PC-9 (cell line): Measurements from ENCODE around the gene KLHL18. TPM values are rescaled to one million over a fixed set of nuclear protein-coding genes. Genes with fewer than 3 reads are reported as not detected.
"Not testable (repeated sequence)": the region's sequence is repeated elsewhere in the genome, so short reads cannot be mapped to it uniquely, and the experiment has no call there.

Source experiments
- BruUV-seq: library from RNA; stranded (reverse); fragments of 400-500 nt; replicated peaks from 2 replicates; lab custom pipeline; 2021; lab: Mats Ljungman, UMichigan
- CTCF ChIA-PET: fragments of 300-600 bp; sonication (Branson Sonifier 250); formaldehyde crosslinking; loops from one replicate; lab custom pipeline; 2022; ENCODE audit warnings: antibody characterized with exemption; lab: Charles Lee
- POLR2A ChIA-PET: fragments of 300-600 bp; sonication (Branson Sonifier 250); formaldehyde crosslinking; loops from one replicate; lab custom pipeline; 2022; ENCODE audit warnings: antibody characterized with exemption; ENCODE audit not compliant: unreplicated experiment; lab: Charles Lee
- DNase-seq, 2 experiments: peaks; one replicate each; pipeline versions ENCODE4 v3.0.0 to v3.0.0-alpha.2; 2015 to 2022; ENCODE audit warnings: mixed read lengths in 1 of 2
- H2AFZ ChIP-seq: fragments of 200-600 bp; sonication (generic); 2 replicates; pipeline ENCODE4 v1.8.1; 2017; ENCODE audit warnings: antibody characterized with exemption
- H3F3A ChIP-seq: fragments of 200-600 bp; sonication (generic); 2 replicates; pipeline ENCODE4 v1.8.1; 2017; ENCODE audit warnings: antibody characterized with exemption, mild to moderate bottlenecking, low read depth; ENCODE audit not compliant: insufficient read depth
- H3K27ac ChIP-seq: fragments of 200-600 bp; sonication (generic); 2 replicates; pipeline ENCODE4 v1.6.1; 2016; ENCODE audit warnings: mixed run types
- H3K27me3 ChIP-seq: fragments of 200-600 bp; sonication (generic); 2 replicates; pipeline ENCODE4 v1.6.1; 2016; ENCODE audit warnings: low read depth, mixed run types; ENCODE audit not compliant: insufficient read depth
- H3K36me3 ChIP-seq: fragments of 200-600 bp; sonication (generic); 2 replicates; pipeline ENCODE4 v1.6.1; 2016; ENCODE audit warnings: low read depth, mixed run types
- H3K4me1 ChIP-seq: fragments of 200-600 bp; sonication (generic); replicated peaks from 2 replicates; pipeline ENCODE4 v1.6.1; 2016; ENCODE audit warnings: mixed run types; ENCODE audit not compliant: insufficient read depth
- H3K4me2 ChIP-seq: fragments of 200-600 bp; sonication (generic); 2 replicates; pipeline ENCODE4 v1.6.1; 2017; ENCODE audit warnings: mixed run types
- H3K4me3 ChIP-seq: fragments of 200-600 bp; sonication (generic); 2 replicates; pipeline ENCODE4 v1.6.1; 2016; ENCODE audit warnings: mixed run types
- H3K79me2 ChIP-seq: fragments of 200-600 bp; sonication (generic); 2 replicates; pipeline ENCODE4 v1.6.1; 2017; ENCODE audit warnings: low read depth, mixed run types
- H3K9me2 ChIP-seq: fragments of 200-600 bp; sonication (generic); 2 replicates; pipeline ENCODE4 v1.8.1; 2017; ENCODE audit warnings: mild to moderate bottlenecking; ENCODE audit not compliant: insufficient read depth
- H3K9me3 ChIP-seq: fragments of 200-600 bp; sonication (generic); 2 replicates; pipeline ENCODE4 v1.8.1; 2016; ENCODE audit warnings: low read depth; ENCODE audit not compliant: insufficient read depth
- H4K20me1 ChIP-seq: fragments of 200-600 bp; sonication (generic); 2 replicates; pipeline ENCODE4 v1.8.1; 2017; ENCODE audit not compliant: insufficient read depth
- EZH2 ChIP-seq: fragments of 200-600 bp; sonication (generic); IDR thresholded peaks from 2 replicates; pipeline ENCODE4 v1.8.0; 2017; ENCODE audit warnings: antibody characterized with exemption, low read depth
- intact Hi-C: fragments of 100-400 bp; cut with micrococcal nuclease; formaldehyde crosslinking; loops from one replicate; pipeline ENCODE4 v1.10.0; 2022; ENCODE audit not compliant: unreplicated experiment
- total RNA-seq: library from RNA; stranded (reverse); gene quantifications from 2 replicates; pipeline ENCODE4 v1.2.3, GENCODE V29; 2021
- TF ChIP-seq, protein P1 (sequence below): fragments of 200-600 bp; sonication (generic); conservative IDR thresholded peaks from 2 replicates; pipeline ENCODE4 v1.6.1; 2017; ENCODE audit warnings: mixed run types, antibody characterized with exemption, mild to moderate bottlenecking, moderate library complexity

The KLHL18 gene
- total RNA-seq, 1 experiment from 2014 or later: 16.0 TPM

DNA sequence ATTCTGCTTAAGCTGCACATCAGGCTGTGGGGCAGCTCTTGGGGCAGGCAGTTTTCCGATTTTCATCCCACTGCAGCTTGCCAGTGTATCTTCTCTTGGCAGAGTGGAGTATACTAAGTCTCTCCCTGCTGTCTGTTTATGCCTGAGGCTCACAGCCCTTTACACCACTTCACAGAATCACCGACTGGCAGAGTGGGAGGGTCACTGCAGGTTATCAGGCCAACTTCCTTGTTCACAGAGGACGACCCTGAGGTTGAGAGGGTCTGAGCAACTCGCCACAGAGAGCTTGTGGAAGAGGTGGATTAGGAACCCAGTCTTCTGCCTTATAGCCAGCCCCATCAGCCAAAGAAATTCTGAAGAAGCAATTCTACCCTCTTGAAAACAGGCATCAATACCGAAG is 31.1 kb upstream of the KLHL18 start:
- no peaks in the 10 kb centered on the region for H3F3A ChIP-seq
- H3K27ac ChIP-seq: no peak overlapping the region
- H4K20me1 ChIP-seq: no peaks in the 10 kb centered on the region
- no peak overlapping the region for H3K4me3 ChIP-seq
- POLR2A ChIA-PET: no interaction called here
- TF ChIP-seq, protein P1, sequence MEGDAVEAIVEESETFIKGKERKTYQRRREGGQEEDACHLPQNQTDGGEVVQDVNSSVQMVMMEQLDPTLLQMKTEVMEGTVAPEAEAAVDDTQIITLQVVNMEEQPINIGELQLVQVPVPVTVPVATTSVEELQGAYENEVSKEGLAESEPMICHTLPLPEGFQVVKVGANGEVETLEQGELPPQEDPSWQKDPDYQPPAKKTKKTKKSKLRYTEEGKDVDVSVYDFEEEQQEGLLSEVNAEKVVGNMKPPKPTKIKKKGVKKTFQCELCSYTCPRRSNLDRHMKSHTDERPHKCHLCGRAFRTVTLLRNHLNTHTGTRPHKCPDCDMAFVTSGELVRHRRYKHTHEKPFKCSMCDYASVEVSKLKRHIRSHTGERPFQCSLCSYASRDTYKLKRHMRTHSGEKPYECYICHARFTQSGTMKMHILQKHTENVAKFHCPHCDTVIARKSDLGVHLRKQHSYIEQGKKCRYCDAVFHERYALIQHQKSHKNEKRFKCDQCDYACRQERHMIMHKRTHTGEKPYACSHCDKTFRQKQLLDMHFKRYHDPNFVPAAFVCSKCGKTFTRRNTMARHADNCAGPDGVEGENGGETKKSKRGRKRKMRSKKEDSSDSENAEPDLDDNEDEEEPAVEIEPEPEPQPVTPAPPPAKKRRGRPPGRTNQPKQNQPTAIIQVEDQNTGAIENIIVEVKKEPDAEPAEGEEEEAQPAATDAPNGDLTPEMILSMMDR: no peak
- no peak for TF ChIP-seq EZH2
- H3K9me2 ChIP-seq: no peaks in the 10 kb centered on the region
- H3K79me2 ChIP-seq: no peaks in the 10 kb centered on the region
- no peaks in the 10 kb centered on the region for H3K9me3 ChIP-seq
- CTCF ChIA-PET: interaction anchor here (2.0 kb wide), 1 partner anchor 72 kb away, joined by 5 read pairs; no protein-coding TSS in a partner anchor
- intact Hi-C loops: no loop called here
- H3K4me2 ChIP-seq: no peak overlapping the region
- DNase-seq: no peak
- BruUV-seq: no TSS peak
- no peaks in the 10 kb centered on the region for H3K27me3 ChIP-seq
- no peaks in the 10 kb centered on the region for H3K4me1 ChIP-seq
- H2AFZ ChIP-seq: no peak overlapping the region
- H3K36me3 ChIP-seq: no peaks in the 10 kb centered on the region

DNA sequence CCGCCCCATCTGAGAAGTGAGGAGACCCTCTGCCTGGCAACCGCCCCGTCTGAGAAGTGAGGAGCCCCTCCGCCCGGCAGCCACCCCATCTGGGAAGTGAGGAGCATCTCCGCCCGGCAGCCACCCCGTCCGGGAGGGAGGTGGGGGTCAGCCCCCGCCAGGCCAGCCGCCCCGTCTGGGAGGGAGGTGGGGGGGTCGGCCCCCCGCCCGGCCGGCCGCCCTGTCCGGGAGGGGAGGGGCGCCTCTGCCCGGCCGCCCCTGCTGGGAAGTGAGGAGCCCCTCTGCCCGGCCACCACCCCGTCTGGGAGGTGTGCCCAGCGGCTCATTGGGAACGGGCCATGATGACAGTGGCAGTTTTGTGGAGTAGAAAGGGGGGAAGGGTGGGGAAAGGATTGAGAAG is 26.4 kb upstream of the KLHL18 start:
- H3F3A ChIP-seq, POLR2A ChIA-PET, H2AFZ ChIP-seq, H3K9me2 ChIP-seq, H3K79me2 ChIP-seq, intact Hi-C loops, H3K27me3 ChIP-seq, H3K36me3 ChIP-seq, H3K9me3 ChIP-seq, H4K20me1 ChIP-seq, H3K4me2 ChIP-seq, CTCF ChIA-PET, H3K4me1 ChIP-seq, H3K4me3 ChIP-seq, BruUV-seq, H3K27ac ChIP-seq, DNase-seq: not testable (repeated sequence)

DNA sequence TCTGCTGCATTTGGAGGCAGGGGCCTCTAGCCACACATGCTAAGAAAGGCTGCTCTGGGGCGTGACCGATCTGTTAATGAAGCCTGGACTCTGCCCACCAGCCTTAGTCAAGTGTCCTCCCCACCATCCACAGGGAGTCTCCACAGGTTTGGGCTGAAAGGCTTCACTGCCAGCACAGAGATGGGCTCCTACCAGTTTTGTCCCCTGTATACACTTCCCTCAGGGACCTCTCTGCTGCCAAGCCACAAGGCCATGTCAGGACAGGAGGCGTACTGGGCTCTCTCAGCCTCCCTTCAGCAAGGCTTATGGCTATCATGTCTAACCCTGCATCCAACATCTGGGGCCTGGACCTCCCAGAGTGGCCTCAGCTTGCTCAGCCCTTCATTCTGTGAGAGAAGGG is 23.6 kb upstream of the KLHL18 start:
- Histone ChIP-seq H3K79me2 (no peaks in the 10 kb centered on the region), H3F3A (no peaks in the 10 kb centered on the region), H4K20me1 (no peaks in the 10 kb centered on the region), H3K4me1 (no peaks in the 10 kb centered on the region), H3K36me3 (no peaks in the 10 kb centered on the region), H2AFZ (no peak overlapping the region), H3K4me3 (no peak overlapping the region), H3K27ac (no peak overlapping the region), H3K4me2 (no peak overlapping the region), H3K9me3 (no peaks in the 10 kb centered on the region), H3K9me2 (no peaks in the 10 kb centered on the region), H3K27me3 (no peaks in the 10 kb centered on the region)
- POLR2A ChIA-PET: no interaction called here
- CTCF ChIA-PET: no interaction called here
- BruUV-seq: no TSS peak
- no peak for DNase-seq
- intact Hi-C loops: no loop called here
- TF ChIP-seq EZH2: no peak
- TF ChIP-seq, protein P1: no peak

DNA sequence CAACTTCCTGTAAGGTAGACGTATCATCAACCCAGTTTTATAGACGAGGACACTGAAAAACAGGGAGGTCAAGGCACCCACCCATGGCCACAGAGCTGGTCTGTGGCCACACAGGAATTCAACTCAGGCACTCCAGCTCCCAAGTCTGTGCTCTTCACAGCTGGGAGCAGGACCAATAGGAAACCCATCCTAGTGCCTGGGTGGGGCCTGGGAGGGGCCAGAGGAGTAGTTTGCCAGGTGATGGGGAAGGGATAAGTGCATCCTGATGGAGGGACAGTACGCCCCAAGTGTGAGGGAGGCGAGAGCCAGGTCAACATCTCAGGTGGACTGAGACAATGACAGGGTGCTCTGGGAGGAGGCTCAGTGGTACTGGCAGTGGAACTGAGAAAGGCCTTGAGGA is 22.1 kb upstream of the KLHL18 start:
- H2AFZ ChIP-seq: no peak overlapping the region
- TF ChIP-seq, protein P1: no peak
- TF ChIP-seq EZH2: no peak
- intact Hi-C loops: no loop called here
- H3K4me3 ChIP-seq: no peak overlapping the region
- H3K9me2 ChIP-seq: no peaks in the 10 kb centered on the region
- no peak overlapping the region for H3K27ac ChIP-seq
- no peaks in the 10 kb centered on the region for H3K27me3 ChIP-seq
- no peaks in the 10 kb centered on the region for H3K4me1 ChIP-seq
- ChIA-PET CTCF (no interaction called here), POLR2A (interaction anchor here (0.7 kb wide), 1 partner anchor 46 kb away, joined by 3 read pairs; no protein-coding TSS in a partner anchor)
- no TSS peak for BruUV-seq
- H4K20me1 ChIP-seq: no peaks in the 10 kb centered on the region
- H3K4me2 ChIP-seq: no peak overlapping the region
- H3K9me3 ChIP-seq: no peaks in the 10 kb centered on the region
- no peaks in the 10 kb centered on the region for H3K36me3 ChIP-seq
- DNase-seq: no peak
- H3K79me2 ChIP-seq: no peaks in the 10 kb centered on the region
- H3F3A ChIP-seq: no peaks in the 10 kb centered on the region
